Measurements from ENCODE around the gene HADHA.

Gene HADHA

DNA sequence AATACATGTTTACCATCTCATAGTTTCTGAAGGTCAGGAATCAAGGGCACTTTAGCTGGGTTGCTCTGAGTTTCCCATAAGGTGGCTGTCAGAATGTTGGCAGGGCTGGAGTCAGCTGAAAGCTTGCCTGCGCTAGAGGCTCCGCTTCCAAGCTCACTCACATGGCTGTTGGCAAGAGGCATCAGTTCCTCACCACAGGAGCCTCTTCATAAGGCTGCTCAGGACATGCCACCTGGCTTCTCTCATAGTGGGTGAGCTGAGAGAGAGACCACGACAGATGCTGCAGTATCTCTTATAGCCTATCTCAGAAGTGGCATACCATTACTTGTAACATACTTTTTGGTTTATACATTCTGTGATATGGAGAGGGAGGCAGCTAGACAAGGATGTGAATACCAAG is 7.5 kb upstream of the HADHA start:
- Histone ChIP-seq H4K20me1 (ENCODE audit: insufficient read depth) (no peaks in the 10 kb centered on the region), H3K4me2 (no peak overlapping the region; the same call in 1 of the 2 replicates), H3K36me3 (ENCODE audit: insufficient read depth) (no peaks in the 10 kb centered on the region), H3K27ac (no peak overlapping the region), H3K27me3 (ENCODE audit: insufficient read depth, low read depth) (no peaks in the 10 kb centered on the region), H3K4me3 (IDR thresholded peaks at IDR 0.05; ENCODE audit: insufficient read depth, low read depth, low read length) (no peak overlapping the region), H2AFZ (ENCODE audit: low read depth) (no peak overlapping the region), H3K9ac (no peak overlapping the region), H3K4me1 (ENCODE audit: low read depth, poor library complexity, severe bottlenecking) (peaks cover 25% of the 10 kb centered on the region), H3K79me2 (ENCODE audit: insufficient read depth, low read depth) (peaks cover 47% of the 10 kb centered on the region)
- TF ChIP-seq, protein P1, sequence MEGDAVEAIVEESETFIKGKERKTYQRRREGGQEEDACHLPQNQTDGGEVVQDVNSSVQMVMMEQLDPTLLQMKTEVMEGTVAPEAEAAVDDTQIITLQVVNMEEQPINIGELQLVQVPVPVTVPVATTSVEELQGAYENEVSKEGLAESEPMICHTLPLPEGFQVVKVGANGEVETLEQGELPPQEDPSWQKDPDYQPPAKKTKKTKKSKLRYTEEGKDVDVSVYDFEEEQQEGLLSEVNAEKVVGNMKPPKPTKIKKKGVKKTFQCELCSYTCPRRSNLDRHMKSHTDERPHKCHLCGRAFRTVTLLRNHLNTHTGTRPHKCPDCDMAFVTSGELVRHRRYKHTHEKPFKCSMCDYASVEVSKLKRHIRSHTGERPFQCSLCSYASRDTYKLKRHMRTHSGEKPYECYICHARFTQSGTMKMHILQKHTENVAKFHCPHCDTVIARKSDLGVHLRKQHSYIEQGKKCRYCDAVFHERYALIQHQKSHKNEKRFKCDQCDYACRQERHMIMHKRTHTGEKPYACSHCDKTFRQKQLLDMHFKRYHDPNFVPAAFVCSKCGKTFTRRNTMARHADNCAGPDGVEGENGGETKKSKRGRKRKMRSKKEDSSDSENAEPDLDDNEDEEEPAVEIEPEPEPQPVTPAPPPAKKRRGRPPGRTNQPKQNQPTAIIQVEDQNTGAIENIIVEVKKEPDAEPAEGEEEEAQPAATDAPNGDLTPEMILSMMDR (conservative IDR thresholded peaks at IDR 0.05; ENCODE audit: low read depth, low read length) = no peak

DNA sequence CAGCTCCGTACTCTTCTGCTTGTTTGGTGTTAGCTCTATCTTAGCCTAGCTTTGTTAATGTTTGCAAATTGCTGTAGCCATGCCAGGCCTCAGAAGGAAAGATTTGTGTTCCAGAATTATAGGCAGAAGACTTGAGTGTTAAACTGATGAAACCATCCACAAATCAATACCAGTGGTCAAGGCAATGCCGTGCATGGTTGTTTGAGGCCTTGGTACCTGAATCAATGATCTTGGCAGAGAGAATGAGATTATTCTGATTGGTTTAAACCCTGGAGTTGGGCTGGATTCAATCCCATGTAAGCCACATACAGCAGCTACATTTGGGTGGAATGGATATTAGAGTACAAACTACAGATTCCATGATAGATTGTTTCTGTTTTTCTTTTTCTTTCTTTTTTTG is 5.2 kb upstream of the HADHA start:
- TF ChIP-seq, protein P1 (conservative IDR thresholded peaks at IDR 0.05; ENCODE audit: low read depth, low read length) = no peak

DNA sequence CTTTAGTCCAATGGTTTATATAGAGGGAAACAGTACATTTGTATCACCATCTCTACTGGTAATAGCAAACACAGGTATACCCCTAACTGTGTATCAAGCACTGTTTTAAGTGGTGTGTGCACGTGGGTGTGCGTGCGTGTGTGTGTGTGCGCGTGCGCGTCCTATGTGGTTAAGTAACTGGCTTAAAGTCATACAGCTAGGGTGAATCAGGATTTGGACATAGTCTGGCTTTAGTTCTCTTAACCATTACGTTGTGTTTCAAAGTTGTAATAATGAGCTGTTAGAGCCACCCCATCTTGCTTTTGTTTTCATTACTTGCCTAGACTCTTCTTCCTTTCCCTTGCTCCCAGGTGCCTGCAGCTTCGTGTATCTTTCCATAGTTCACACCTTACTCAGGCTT is 2.4 kb upstream of the HADHA start:
- H3K27ac ChIP-seq = no peak overlapping the region
- TF ChIP-seq, protein P1 (conservative IDR thresholded peaks at IDR 0.05; ENCODE audit: low read depth, low read length) = no peak
- no peaks in the 10 kb centered on the region for H4K20me1 ChIP-seq (ENCODE audit: insufficient read depth)

More for the DNA sequence above, 5.2 kb upstream of the HADHA start:
- Histone ChIP-seq H2AFZ (ENCODE audit: low read depth) (no peak overlapping the region), H3K27ac (no peak overlapping the region), H3K4me3 (IDR thresholded peaks at IDR 0.05; ENCODE audit: insufficient read depth, low read depth, low read length) (no peak overlapping the region), H3K9ac (no peak overlapping the region), H4K20me1 (ENCODE audit: insufficient read depth) (no peaks in the 10 kb centered on the region), H3K79me2 (ENCODE audit: insufficient read depth, low read depth) (peaks cover 69% of the 10 kb centered on the region), H3K4me2 (no peak overlapping the region), H3K36me3 (ENCODE audit: insufficient read depth) (no peaks in the 10 kb centered on the region), H3K27me3 (ENCODE audit: insufficient read depth, low read depth) (no peaks in the 10 kb centered on the region), H3K4me1 (ENCODE audit: low read depth, poor library complexity, severe bottlenecking) (peaks cover 36% of the 10 kb centered on the region)

DNA sequence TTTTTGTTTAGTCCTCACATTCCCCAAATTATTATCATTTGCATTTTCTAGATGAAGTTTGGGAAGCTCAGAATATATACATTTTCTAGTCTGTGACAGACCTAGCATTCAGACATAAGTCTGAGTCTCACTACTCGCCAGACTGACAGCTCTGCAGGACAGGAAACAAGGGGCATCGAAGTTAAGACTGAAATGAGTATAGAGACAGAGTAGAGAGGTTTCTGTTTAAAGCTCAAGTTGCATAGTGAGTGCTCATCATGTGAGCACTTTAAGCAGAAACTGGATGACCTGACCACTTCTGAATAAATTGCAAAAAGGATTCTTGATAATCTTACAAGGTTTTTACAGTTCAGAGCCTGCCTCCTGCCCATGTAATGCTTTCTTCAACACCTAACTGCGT is 1.4 kb upstream of the HADHA start:
- TF ChIP-seq, protein P1 (conservative IDR thresholded peaks at IDR 0.05; ENCODE audit: low read depth, low read length) = no peak
- peak overlapping the region; percentile 89; the same call in 1 of the 2 replicates for H3K9ac ChIP-seq
- peak overlapping the region; percentile 94; the same call in 1 of the 2 replicates for H3K27ac ChIP-seq
- no peaks in the 10 kb centered on the region for H4K20me1 ChIP-seq (ENCODE audit: insufficient read depth)
- peak overlapping the region; percentile 55 for H3K4me3 ChIP-seq (IDR thresholded peaks at IDR 0.05; ENCODE audit: insufficient read depth, low read depth, low read length)
- peak overlapping the region; percentile 97; the same call in 1 of the 2 replicates for H2AFZ ChIP-seq (ENCODE audit: low read depth)
- no peaks in the 10 kb centered on the region for H3K36me3 ChIP-seq (ENCODE audit: insufficient read depth)
- peaks cover 44% of the 10 kb centered on the region for H3K4me1 ChIP-seq (ENCODE audit: low read depth, poor library complexity, severe bottlenecking)
- no peaks in the 10 kb centered on the region for H3K27me3 ChIP-seq (ENCODE audit: insufficient read depth, low read depth)
- H3K4me2 ChIP-seq = peak overlapping the region; percentile 61
- H3K79me2 ChIP-seq (ENCODE audit: insufficient read depth, low read depth) = peaks cover 94% of the 10 kb centered on the region

More for the DNA sequence above, 2.4 kb upstream of the HADHA start:
- H3K9ac ChIP-seq = no peak overlapping the region
- H3K36me3 ChIP-seq (ENCODE audit: insufficient read depth) = no peaks in the 10 kb centered on the region
- H3K27me3 ChIP-seq (ENCODE audit: insufficient read depth, low read depth) = no peaks in the 10 kb centered on the region
- H3K4me3 ChIP-seq (IDR thresholded peaks at IDR 0.05; ENCODE audit: insufficient read depth, low read depth, low read length) = no peak overlapping the region
- no peak overlapping the region for H2AFZ ChIP-seq (ENCODE audit: low read depth)
- H3K4me2 ChIP-seq = peak overlapping the region; percentile 61; the same call in 1 of the 2 replicates
- H3K79me2 ChIP-seq (ENCODE audit: insufficient read depth, low read depth) = peaks cover 84% of the 10 kb centered on the region
- peaks cover 37% of the 10 kb centered on the region for H3K4me1 ChIP-seq (ENCODE audit: low read depth, poor library complexity, severe bottlenecking)
